ENCODE data around the gene ST3GAL2. TPM values are rescaled to one million over a fixed set of nuclear protein-coding genes. Genes with fewer than 3 reads are reported as not detected.

The ST3GAL2 gene
- total RNA-seq, 1 donor from 2014 or later = 71.9 TPM

Other genes starting within 250 kb of the ST3GAL2 start
- gene EXOSC6, start 187.2 kb downstream of the ST3GAL2 start, total RNA-seq = 27.4 to 66.6 TPM (median 64.1 TPM) in 3 replicates
- gene AARS1, start 149.6 kb downstream of the ST3GAL2 start, total RNA-seq = 92.2 to 243 TPM (median 234 TPM) in 3 replicates
- 22.9 to 26.0 TPM (median 24.5 TPM) in 3 replicates for gene DDX19B, start 139.9 kb downstream of the ST3GAL2 start, total RNA-seq
- gene DDX19A, start 92.2 kb downstream of the ST3GAL2 start, total RNA-seq = 32.4 to 48.3 TPM (median 34.0 TPM) in 3 replicates
- 9.2 to 12.9 TPM (median 11.5 TPM) in 3 replicates for gene FCSK, start 15.5 kb upstream of the ST3GAL2 start, total RNA-seq
- gene COG4, start 84.5 kb upstream of the ST3GAL2 start, total RNA-seq = 48.4 to 65.1 TPM (median 49.8 TPM) in 3 replicates
- 182 to 262 TPM (median 186 TPM) in 3 replicates for gene SF3B3, start 84.7 kb upstream of the ST3GAL2 start, total RNA-seq
- 13.0 to 25.0 TPM (median 20.8 TPM) in 3 replicates for gene IL34, start 207.5 kb upstream of the ST3GAL2 start, total RNA-seq
- 243 to 296 TPM (median 282 TPM) in 3 replicates for gene MTSS2, start 247.0 kb upstream of the ST3GAL2 start, total RNA-seq

All from chondrocyte (in vitro differentiated cells).